Activated CD8-positive, alpha-beta memory T cell treated with anti-CD3 and anti-CD28 coated beads, Interleukin-2, amount 50 U/mL, for 48 hours (primary cell): ENCODE measurements around the gene HTRA3.

Source experiments
- DNase-seq: peaks from one replicate; pipeline ENCODE4 v3.0.0-alpha.2; 2020

HTRA3 gene

GRCh38 chr4:8235224-8235623, 34.3 kb upstream of the HTRA3 start:
- no peak for DNase-seq

GRCh38 chr4:8235686-8236085, 33.9 kb upstream of the HTRA3 start:
- no peak for DNase-seq

- DNase-seq: no peak
Observed at GRCh38 chr4:8236106-8236919, 33.2 kb upstream of the HTRA3 start.

GRCh38 chr4:8236920-8237195, 32.7 kb upstream of the HTRA3 start:
- DNase-seq: no peak

- DNase-seq: no peak
Observed at GRCh38 chr4:8237256-8237989, 32.1 kb upstream of the HTRA3 start.

GRCh38 chr4:8238036-8238511, 31.5 kb upstream of the HTRA3 start:
- DNase-seq: no peak

GRCh38 chr4:8238515-8239053, 31.0 kb upstream of the HTRA3 start:
- DNase-seq: no peak

- no peak for DNase-seq
Observed at GRCh38 chr4:8239226-8239625, 30.3 kb upstream of the HTRA3 start.

- DNase-seq: no peak
Observed at GRCh38 chr4:8239661-8240060, 29.9 kb upstream of the HTRA3 start.

- DNase-seq: no peak
Observed at GRCh38 chr4:8240211-8241041, 29.1 kb upstream of the HTRA3 start.

- no peak for DNase-seq
Observed at GRCh38 chr4:8241211-8241779, 28.3 kb upstream of the HTRA3 start.

GRCh38 chr4:8241895-8242696, 27.5 kb upstream of the HTRA3 start:
- DNase-seq: peak; percentile 100

GRCh38 chr4:8242782-8243560, 26.6 kb upstream of the HTRA3 start:
- no peak for DNase-seq

GRCh38 chr4:8244001-8244757, 25.4 kb upstream of the HTRA3 start:
- no peak for DNase-seq

- DNase-seq: no peak
Observed at GRCh38 chr4:8244931-8245460, 24.6 kb upstream of the HTRA3 start.

GRCh38 chr4:8245884-8246833, 23.4 kb upstream of the HTRA3 start:
- no peak for DNase-seq

- DNase-seq: no peak
Observed at GRCh38 chr4:8247047-8247930, 22.3 kb upstream of the HTRA3 start.

- DNase-seq: no peak
Observed at GRCh38 chr4:8248091-8248490, 21.5 kb upstream of the HTRA3 start.
